Fibroblast of lung (primary cell): ENCODE results near the gene KCNJ2.

ENCODE experiments used
- EZH2 ChIP-seq: IDR thresholded peaks from 2 replicates; pipeline ENCODE4 v1.5.1; 2012; ENCODE audit warnings: low read length, control low read depth, mild to moderate bottlenecking; ENCODE audit errors: missing control alignments
- TF ChIP-seq, protein P1 (sequence below), 2 donors: IDR thresholded peaks in 1 of 2; conservative IDR thresholded peaks in 1 of 2; 1 replicate in 1 of 2; 2 replicates in 1 of 2; pipeline ENCODE4 v1.5.1; 2011 to 2012; ENCODE audit warnings: low read length in 2 of 2, control low read depth in 1 of 2, inconsistent platforms in 1 of 2, low read depth in 1 of 2, mild to moderate bottlenecking in 1 of 2

DNA sequence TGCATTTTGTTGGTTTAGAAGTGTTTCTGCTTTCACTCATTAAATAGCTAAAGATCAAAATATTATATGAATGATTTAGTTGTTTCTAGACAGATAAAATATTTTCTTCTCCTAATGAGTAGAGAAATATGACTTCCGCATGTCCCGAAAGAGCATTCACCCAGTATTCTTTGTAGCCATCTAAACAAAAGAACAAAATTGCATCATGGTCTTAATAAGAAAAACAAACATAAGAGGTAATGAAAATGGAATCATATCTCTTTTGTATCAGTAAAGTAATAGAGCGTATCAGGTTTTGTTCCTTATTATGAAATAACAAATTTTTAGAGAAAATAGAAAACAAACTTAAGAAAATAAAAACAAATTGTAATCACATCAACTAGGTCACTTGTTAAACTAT, 16.1 kb upstream of the KCNJ2 start:
- TF ChIP-seq, protein P1, sequence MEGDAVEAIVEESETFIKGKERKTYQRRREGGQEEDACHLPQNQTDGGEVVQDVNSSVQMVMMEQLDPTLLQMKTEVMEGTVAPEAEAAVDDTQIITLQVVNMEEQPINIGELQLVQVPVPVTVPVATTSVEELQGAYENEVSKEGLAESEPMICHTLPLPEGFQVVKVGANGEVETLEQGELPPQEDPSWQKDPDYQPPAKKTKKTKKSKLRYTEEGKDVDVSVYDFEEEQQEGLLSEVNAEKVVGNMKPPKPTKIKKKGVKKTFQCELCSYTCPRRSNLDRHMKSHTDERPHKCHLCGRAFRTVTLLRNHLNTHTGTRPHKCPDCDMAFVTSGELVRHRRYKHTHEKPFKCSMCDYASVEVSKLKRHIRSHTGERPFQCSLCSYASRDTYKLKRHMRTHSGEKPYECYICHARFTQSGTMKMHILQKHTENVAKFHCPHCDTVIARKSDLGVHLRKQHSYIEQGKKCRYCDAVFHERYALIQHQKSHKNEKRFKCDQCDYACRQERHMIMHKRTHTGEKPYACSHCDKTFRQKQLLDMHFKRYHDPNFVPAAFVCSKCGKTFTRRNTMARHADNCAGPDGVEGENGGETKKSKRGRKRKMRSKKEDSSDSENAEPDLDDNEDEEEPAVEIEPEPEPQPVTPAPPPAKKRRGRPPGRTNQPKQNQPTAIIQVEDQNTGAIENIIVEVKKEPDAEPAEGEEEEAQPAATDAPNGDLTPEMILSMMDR (conservative IDR thresholded peaks at IDR 0.05 in 1 of 2, IDR thresholded peaks at IDR 0.05 in 1 of 2; ENCODE audit: low read depth in 1 of 2, low read length in 2 of 2) = no peak
- TF ChIP-seq EZH2 = no peak
